IMR-90 (cell line): ENCODE measurements around the gene TRMT6. TPM values are rescaled to one million over a fixed set of nuclear protein-coding genes. Genes with fewer than 3 reads are reported as not detected.
A peak's percentile ranks its signal among the peaks of the same experiment; 100 is the strongest.

Experiments
- ATAC-seq: fragments of 200-7000 bp; cut with Tn5 transposase; 2 replicates; pipeline ENCODE4 v1.9.1; 2020; ENCODE audit warnings: low read depth, mild to moderate bottlenecking, moderate library complexity
- BruUV-seq: library from RNA; stranded (reverse); fragments of 400-500 nt; replicated peaks from 2 replicates; lab custom pipeline; 2021; lab: Mats Ljungman, UMichigan
- CTCF ChIA-PET: fragments of 300-600 bp; formaldehyde crosslinking; extraction: SDS; loops from one replicate; lab custom pipeline; 2021; ENCODE audit warnings: antibody characterized with exemption; lab: Yijun Ruan, JAX
- POLR2A ChIA-PET: fragments of 300-600 bp; sonication (Branson Sonifier 250); formaldehyde crosslinking; loops from one replicate; lab custom pipeline; 2022; ENCODE audit warnings: antibody characterized with exemption; ENCODE audit not compliant: unreplicated experiment; lab: Charles Lee
- DNase-seq: peaks from one replicate; pipeline ENCODE4 v3.0.0; 2013
- H2AFZ ChIP-seq: replicated peaks from 2 replicates; pipeline ENCODE3; 2013; ENCODE audit warnings: low read length, mild to moderate bottlenecking; ENCODE audit not compliant: poor library complexity
- H2AK5ac ChIP-seq: 2 replicates; pipeline ENCODE4 v1.6.1; 2013; ENCODE audit warnings: low read depth, low read length, inconsistent platforms
- H2AK9ac ChIP-seq: replicated peaks from 2 replicates; pipeline ENCODE3; 2013; ENCODE audit warnings: mild to moderate bottlenecking, low read depth, low read length, moderate library complexity; ENCODE audit not compliant: poor library complexity
- H2BK120ac ChIP-seq: 2 replicates; pipeline ENCODE4 v1.6.1; 2013; ENCODE audit warnings: low read depth, low read length, inconsistent platforms
- H2BK15ac ChIP-seq: 3 replicates; pipeline ENCODE4 v1.6.1; 2013; ENCODE audit warnings: low read depth, low read length, inconsistent platforms
- H2BK20ac ChIP-seq: 2 replicates; pipeline ENCODE4 v1.6.1; 2013; ENCODE audit warnings: low read depth, mild to moderate bottlenecking, inconsistent platforms, low read length, moderate library complexity
- H2BK5ac ChIP-seq: 2 replicates; pipeline ENCODE4 v1.6.1; 2013; ENCODE audit warnings: mild to moderate bottlenecking, low read depth, low read length, inconsistent platforms; ENCODE audit not compliant: poor library complexity, severe bottlenecking
- H3K14ac ChIP-seq: replicated peaks from 2 replicates; pipeline ENCODE4 v1.6.1; 2013; ENCODE audit warnings: low read depth, low read length, inconsistent platforms
- H3K18ac ChIP-seq: 2 replicates; pipeline ENCODE4 v1.6.1; 2013; ENCODE audit warnings: low read depth, low read length, control low read depth
- H3K23ac ChIP-seq: 2 replicates; pipeline ENCODE4 v1.6.1; 2013; ENCODE audit warnings: low read depth, low read length, inconsistent platforms
- H3K27ac ChIP-seq: 2 replicates; pipeline ENCODE4 v1.5.1; 2013; ENCODE audit warnings: mild to moderate bottlenecking, control low read depth, low read length; ENCODE audit not compliant: insufficient read depth
- H3K27me3 ChIP-seq: 2 replicates; pipeline ENCODE4 v1.6.1; 2013; ENCODE audit warnings: low read length; ENCODE audit not compliant: control insufficient read depth, insufficient read depth
- H3K36me3 ChIP-seq: 2 replicates; pipeline ENCODE4 v1.6.1; 2013; ENCODE audit warnings: low read length, mixed read lengths; ENCODE audit not compliant: control insufficient read depth, insufficient read depth
- H3K4ac ChIP-seq: 2 replicates; pipeline ENCODE4 v1.6.1; 2013; ENCODE audit warnings: low read depth, low read length, inconsistent platforms
- H3K4me1 ChIP-seq: 2 replicates; pipeline ENCODE4 v1.6.1; 2013; ENCODE audit warnings: low read length, mixed read lengths; ENCODE audit not compliant: control insufficient read depth, insufficient read depth
- H3K4me2 ChIP-seq: 2 replicates; pipeline ENCODE4 v1.6.1; 2013; ENCODE audit warnings: low read depth, mild to moderate bottlenecking, control low read depth, low read length, moderate library complexity
- H3K4me3 ChIP-seq: 2 replicates; pipeline ENCODE4 v1.5.1; 2013; ENCODE audit warnings: low read depth, mild to moderate bottlenecking, control low read depth, low read length, moderate library complexity; ENCODE audit not compliant: insufficient read depth
- H3K56ac ChIP-seq: 2 replicates; pipeline ENCODE4 v1.6.1; 2013; ENCODE audit warnings: low read length, inconsistent platforms; ENCODE audit not compliant: insufficient read depth; ENCODE audit errors: extremely low read depth
- H3K79me1 ChIP-seq, 2 experiments: 2 replicates each; pipeline ENCODE4 v1.6.1; 2013; ENCODE audit warnings: low read length in 2 of 2, inconsistent platforms in 1 of 2, low read depth in 1 of 2
- H3K9ac ChIP-seq: 2 replicates; pipeline ENCODE4 v1.6.1; 2013; ENCODE audit warnings: low read depth, low read length, control low read depth
- H3K9me1 ChIP-seq: 2 replicates; pipeline ENCODE4 v1.6.1; 2013; ENCODE audit warnings: low read length, inconsistent platforms; ENCODE audit not compliant: insufficient read depth
- H3K9me3 ChIP-seq: 2 replicates; pipeline ENCODE4 v1.6.1; 2013; ENCODE audit warnings: low read length; ENCODE audit not compliant: control insufficient read depth, insufficient read depth
- H4K20me1 ChIP-seq: 2 replicates; pipeline ENCODE4 v1.6.1; 2013; ENCODE audit warnings: low read length, inconsistent platforms; ENCODE audit not compliant: insufficient read depth
- H4K5ac ChIP-seq: 2 replicates; pipeline ENCODE4 v1.6.1; 2013; ENCODE audit warnings: mild to moderate bottlenecking, low read depth, low read length, control low read depth
- H4K8ac ChIP-seq, 2 experiments: 2 replicates each; pipeline ENCODE4 v1.6.1; 2013; ENCODE audit warnings: low read depth in 2 of 2, low read length in 2 of 2, control low read depth in 1 of 2, inconsistent platforms in 1 of 2
- H4K91ac ChIP-seq: 2 replicates; pipeline ENCODE4 v1.6.1; 2013; ENCODE audit warnings: low read depth, low read length, inconsistent platforms; ENCODE audit not compliant: insufficient read depth
- CEBPB ChIP-seq: IDR thresholded peaks from 2 replicates; pipeline ENCODE4 v1.6.1; 2012; ENCODE audit warnings: low read depth, low read length, improper control_type of control experiment
- FOS ChIP-seq: fragments of 150-350 bp; IDR thresholded peaks from 2 replicates; pipeline ENCODE4 v1.6.1; 2016; ENCODE audit warnings: low read depth, low read length
- MAFK ChIP-seq: IDR thresholded peaks from 2 replicates; pipeline ENCODE4 v1.6.1; 2012; ENCODE audit warnings: low read depth, low read length, improper control_type of control experiment
- MAZ ChIP-seq: IDR thresholded peaks from 2 replicates; pipeline ENCODE4 v1.6.1; 2012; ENCODE audit warnings: low read depth, mild to moderate bottlenecking, low read length, improper control_type of control experiment, moderate library complexity, borderline replicate concordance
- MXI1 ChIP-seq: IDR thresholded peaks from 2 replicates; pipeline ENCODE4 v1.6.1; 2012; ENCODE audit warnings: low read depth, mild to moderate bottlenecking, low read length, moderate library complexity, borderline replicate concordance
- POLR2A ChIP-seq: IDR thresholded peaks from 2 replicates; pipeline ENCODE4 v1.6.1; 2012; ENCODE audit warnings: mild to moderate bottlenecking, low read depth, low read length
- RCOR1 ChIP-seq: IDR thresholded peaks from 2 replicates; pipeline ENCODE4 v1.6.1; 2012; ENCODE audit warnings: mild to moderate bottlenecking, low read length, improper control_type of control experiment; ENCODE audit not compliant: insufficient replicate concordance
- WGBS, 2 experiments: methylation state at CpG; one replicate each; pipeline versions ENCODE4 v1.1.5 to v1.1.7; 2013; ENCODE audit warnings: missing lambda C conversion rate in 2 of 2; ENCODE audit not compliant: insufficient read length in 1 of 2; ENCODE audit errors: extremely low coverage in 2 of 2; 5-methylcytosine and 5-hydroxymethylcytosine counted together
- dilution Hi-C: fragments of 300-500 bp; cut with HindIII; formaldehyde crosslinking; loops from one replicate; pipeline ENCODE4 v1.14.3; 2018; ENCODE audit warnings: low sequenced_read_pairs; ENCODE audit not compliant: unreplicated experiment
- in situ Hi-C: fragments of 300-500 bp; cut with MboI; formaldehyde crosslinking; loops from 3 replicates; pipeline ENCODE4 v1.14.3; 2019; ENCODE audit warnings: low sequenced_read_pairs, inconsistent platforms, mixed read lengths
- intact Hi-C: fragments of 100-400 bp; cut with micrococcal nuclease; formaldehyde crosslinking; loops from 2 replicates; pipeline ENCODE4 v1.10.0; 2022
- polyA plus RNA-seq, 3 experiments: library from polyadenylated mRNA; depleted of rRNA; stranded (reverse); fragments of >200 nt; gene quantifications; 2 replicates each; pipeline ENCODE4 v1.2.3, GENCODE V29; 2012; ENCODE audit warnings: low replicate concordance in 1 of 3
- total RNA-seq: library from RNA; depleted of rRNA; stranded (reverse); fragments of >200 nt; gene quantifications from 2 replicates; pipeline ENCODE4 v1.2.3, GENCODE V29; 2012

The TRMT6 gene
- total and polyA plus RNA-seq, 2 of the 4 experiments (the other 2 are of a cell fraction): 7.2 to 8.0 TPM

- Histone ChIP-seq H2AK5ac (no peak overlapping the region), H3K36me3 (peaks cover 4% of the 10 kb centered on the region; the same call in 1 of the 2 replicates), H4K91ac (no peak overlapping the region), H3K4me1 (peaks cover under 1% of the 10 kb centered on the region; the same call in 1 of the 2 replicates), H3K4ac (no peak overlapping the region), H3K14ac (no peak overlapping the region), H2BK20ac (no peak overlapping the region), H2AFZ (no peak overlapping the region), H3K4me3 (no peak overlapping the region), H4K8ac (no peak overlapping the region), H3K4me2 (no peak overlapping the region), H3K27ac (no peak overlapping the region), H3K9ac (no peak overlapping the region), H2AK9ac (no peak overlapping the region), H3K56ac (no peak overlapping the region), H4K5ac (no peak overlapping the region), H3K23ac (no peak overlapping the region), H2BK120ac (no peak overlapping the region), H4K20me1 (no peaks in the 10 kb centered on the region), H3K79me1 (no peaks in the 10 kb centered on the region), H3K18ac (no peak overlapping the region), H3K9me1 (no peaks in the 10 kb centered on the region), H3K9me3 (no peaks in the 10 kb centered on the region), H2BK15ac (no peak overlapping the region), H3K27me3 (no peaks in the 10 kb centered on the region), H2BK5ac (no peak overlapping the region)
- BruUV-seq: no TSS peak
- in situ Hi-C loops: no loop called here
- POLR2A ChIA-PET: interaction anchor here (0.5 kb wide), 1 partner anchor 27 kb away, joined by 3 read pairs; the partner anchor contains the start of genes MCM8 and TRMT6
- CTCF ChIA-PET: no interaction called here
- DNase-seq (no peak), ATAC-seq (no peak)
- TF ChIP-seq MAZ: no peak
- no peak for TF ChIP-seq MXI1
- no peak for TF ChIP-seq RCOR1
- no peak for TF ChIP-seq FOS
- peak; percentile 63 for TF ChIP-seq MAFK
- no peak for TF ChIP-seq CEBPB
- TF ChIP-seq POLR2A: no peak
- intact Hi-C loops: no loop called here
- dilution Hi-C loops: no loop called here
- no CpG with 5 or more reads among the region's 1 CpG for WGBS, 2 experiments
Observed at GRCh38 chr20:5977975-5978374, 27.6 kb upstream of the TRMT6 start.
